GM12891 (cell line): ENCODE measurements around the gene IGF1R.

Experiments
- PAX5 ChIP-seq: IDR thresholded peaks from 2 replicates; pipeline ENCODE4 v1.6.1; 2011; ENCODE audit warnings: low read length, moderate library complexity, mild to moderate bottlenecking; ENCODE audit not compliant: insufficient read depth, severe bottlenecking
- POLR2A ChIP-seq: IDR thresholded peaks from 2 replicates; pipeline ENCODE4 v1.6.1; 2011; ENCODE audit warnings: low read depth, low read length, control low read depth
- POLR2AphosphoS5 ChIP-seq: IDR thresholded peaks from 2 replicates; pipeline ENCODE4 v1.6.1; 2011; ENCODE audit warnings: low read depth, low read length, control low read depth
- POU2F2 ChIP-seq: IDR thresholded peaks from 2 replicates; pipeline ENCODE4 v1.6.1; 2011; ENCODE audit warnings: low read depth, mild to moderate bottlenecking, control low read depth, low read length, moderate library complexity
- SPI1 ChIP-seq: IDR thresholded peaks from 2 replicates; pipeline ENCODE4 v1.6.1; 2011; ENCODE audit warnings: low read depth, low read length, control low read depth
- TAF1 ChIP-seq: IDR thresholded peaks from 2 replicates; pipeline ENCODE4 v1.6.1; 2011; ENCODE audit warnings: low read depth, low read length, control low read depth

DNA sequence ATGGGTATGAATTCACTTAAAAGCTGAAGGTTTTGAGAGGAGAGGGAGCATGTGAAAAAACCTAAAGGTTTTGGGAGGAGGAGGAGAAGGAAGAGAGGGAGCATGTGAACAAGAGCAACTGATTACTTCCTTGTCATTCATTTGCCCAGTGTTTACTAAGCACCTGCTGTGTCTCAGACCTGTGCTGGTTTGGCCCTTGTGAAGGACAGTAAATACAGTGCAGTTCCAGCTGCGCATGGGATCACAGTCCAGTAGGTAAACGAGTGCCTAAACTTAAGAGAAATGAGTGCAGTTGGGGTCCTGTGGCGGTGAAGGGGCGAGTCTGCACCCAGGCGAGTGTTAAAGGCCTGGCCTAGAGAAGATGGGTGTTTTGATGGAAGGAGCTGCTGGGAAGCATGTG lies 38.6 kb downstream of the IGF1R start:
- no peak for TF ChIP-seq TAF1
- no peak for TF ChIP-seq POLR2AphosphoS5
- TF ChIP-seq PAX5: no peak
- TF ChIP-seq POLR2A: no peak
- TF ChIP-seq SPI1: no peak
- TF ChIP-seq POU2F2: no peak
